Psoas muscle (tissue), 8 donors: ENCODE results near the gene FGB. TPM values are rescaled to one million over a fixed set of nuclear protein-coding genes. Genes with fewer than 3 reads are reported as not detected.

Source experiments
- ATAC-seq, 4 donors: fragments of 200-7000 bp; cut with Tn5 transposase; one replicate each; pipeline ENCODE4 v1.9.1; 2020; ENCODE audit warnings: moderate library complexity in 3 of 4, mild to moderate bottlenecking in 2 of 4
- DNase-seq, 2 donors: peaks; one replicate each; pipeline ENCODE4 v3.0.0-alpha.2; 2020
- H3K27ac ChIP-seq: fragments of 200-600 bp; one replicate; pipeline ENCODE4 v1.8.0; 2022
- H3K27me3 ChIP-seq, 3 donors: fragments of 200-600 bp in 1 of 3; one replicate each; pipeline versions ENCODE4 v1.6.1 to v1.8.0; 2013 to 2022; ENCODE audit warnings: low read length in 2 of 3, mild to moderate bottlenecking in 2 of 3, moderate library complexity in 1 of 3; ENCODE audit not compliant: insufficient read depth in 3 of 3
- H3K36me3 ChIP-seq, 2 donors: fragments of 200-600 bp in 1 of 2; one replicate each; pipeline versions ENCODE4 v1.6.1 to v1.8.0; 2013 to 2022; ENCODE audit warnings: low read depth in 1 of 2, mild to moderate bottlenecking in 1 of 2, moderate library complexity in 1 of 2; ENCODE audit not compliant: insufficient read depth in 1 of 2
- H3K4me1 ChIP-seq: fragments of 200-600 bp; one replicate; pipeline ENCODE4 v1.8.0; 2022
- H3K4me3 ChIP-seq: fragments of 200-600 bp; one replicate; pipeline ENCODE4 v1.8.0; 2022; ENCODE audit warnings: mild to moderate bottlenecking
- H3K9me3 ChIP-seq: fragments of 200-600 bp; one replicate; pipeline ENCODE4 v1.8.0; 2022
- WGBS, 3 donors: extraction: QIAGEN DNeasy Blood & Tissue Kit; methylation state at CpG; one replicate each; pipeline versions ENCODE4 v1.1.6 to v1.1.7; 2013; 5-methylcytosine and 5-hydroxymethylcytosine counted together
- intact Hi-C, 2 donors: fragments of 100-400 bp; cut with DNase I; formaldehyde crosslinking; loops; one replicate each; pipeline versions ENCODE4 v1.11.0 to v1.14.2; 2022
- polyA plus RNA-seq, 3 donors: library from polyadenylated mRNA; stranded (reverse); fragments of 200-250 nt; gene quantifications; one replicate each; pipeline ENCODE4 v1.2.3, GENCODE V29; 2013
- total RNA-seq, 4 donors: library from RNA; stranded (reverse); fragmentation: NEBNext Ultra II Directional in 2 of 4; extraction: Animal tissue kit (Norgen Biotek cat#: 25700) in 2 of 4; gene quantifications; one replicate each; pipeline versions ENCODE4 v1.2.1 to v1.2.4, GENCODE V29; 2021 to 2023
- TF ChIP-seq, protein P1 (sequence below): fragments of 200-600 bp; IDR thresholded peaks from one replicate; pipeline ENCODE4 v1.8.0; 2022; ENCODE audit warnings: antibody characterized with exemption
- donor health status: healthy with polysubstance abuse.
- donor health status: DM: no; HTN: no; CAD: no; lungs with moderate emphysema.
- donor health status: Bipolar disorder and iron deficiency.
- donor health status: healthy.
- donor health status: DM: yes; HTN: yes; CAD: no.
- donor health status: DM: no; HTN: no; CAD: no.
- donor health status: DM: no; HTN: no; CAD: no.
- donor health status: DM: yes; HTN: yes; CAD: no.

FGB gene
- total and polyA plus RNA-seq, 7 donors: 0.54 to 0.77 TPM; not detected in 5

DNA sequence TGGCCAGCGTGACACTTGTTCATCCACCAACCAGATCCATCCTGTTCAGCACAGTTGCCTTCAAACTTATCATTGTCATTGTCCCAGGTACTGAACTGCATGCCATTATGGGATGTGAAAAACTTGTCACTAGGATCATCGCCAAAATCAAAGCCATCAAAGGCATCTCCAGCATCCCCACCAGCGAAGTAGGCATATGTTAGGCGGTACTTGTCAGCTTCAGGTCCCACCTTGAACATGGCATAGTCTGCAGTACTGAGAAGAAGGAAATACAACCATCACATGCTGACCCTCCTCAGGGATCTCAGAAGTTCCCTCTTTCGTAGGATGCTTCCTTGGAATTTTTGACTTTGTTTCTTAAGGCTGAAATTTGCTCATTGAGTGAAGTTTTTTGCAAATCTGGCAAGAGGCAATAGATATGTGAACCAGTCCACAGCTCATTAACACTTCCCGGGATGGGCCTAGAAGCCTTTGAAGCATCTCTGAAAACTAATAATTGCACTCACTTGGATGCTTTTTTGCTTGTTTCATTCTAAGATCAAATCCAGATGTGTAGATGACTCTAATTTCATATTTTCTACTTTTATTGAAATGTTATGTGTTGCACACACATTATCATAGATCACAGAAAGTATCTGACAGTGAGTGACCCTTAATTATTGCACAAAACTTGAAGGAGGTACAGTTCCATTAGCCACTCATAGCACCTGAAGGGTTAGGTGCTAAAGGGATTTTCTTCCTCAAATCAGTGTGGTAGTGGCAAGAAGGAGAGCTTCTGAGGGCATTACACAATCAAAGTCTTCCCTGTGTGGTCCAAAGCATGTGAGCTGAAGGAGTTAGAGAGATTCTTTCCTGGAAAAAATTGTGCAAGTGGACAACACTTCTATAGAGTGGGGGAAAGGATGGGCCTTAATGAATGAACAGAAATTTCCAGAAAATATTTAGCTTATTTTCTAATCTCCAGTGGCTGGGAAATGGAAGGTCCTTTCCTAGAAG lies 44.2 kb downstream of the FGB start:
- Histone ChIP-seq H3K4me1 (no peaks in the 10 kb centered on the region), H3K4me3 (no peak overlapping the region), H3K27ac (no peak overlapping the region), H3K27me3 (peaks cover 0 to 3% (median 0%) of the 10 kb centered on the region in 3 donors), H3K9me3 (no peaks in the 10 kb centered on the region), H3K36me3 (no peaks in the 10 kb centered on the region)
- DNase-seq (no peak), ATAC-seq (no peak)
- TF ChIP-seq, protein P1, sequence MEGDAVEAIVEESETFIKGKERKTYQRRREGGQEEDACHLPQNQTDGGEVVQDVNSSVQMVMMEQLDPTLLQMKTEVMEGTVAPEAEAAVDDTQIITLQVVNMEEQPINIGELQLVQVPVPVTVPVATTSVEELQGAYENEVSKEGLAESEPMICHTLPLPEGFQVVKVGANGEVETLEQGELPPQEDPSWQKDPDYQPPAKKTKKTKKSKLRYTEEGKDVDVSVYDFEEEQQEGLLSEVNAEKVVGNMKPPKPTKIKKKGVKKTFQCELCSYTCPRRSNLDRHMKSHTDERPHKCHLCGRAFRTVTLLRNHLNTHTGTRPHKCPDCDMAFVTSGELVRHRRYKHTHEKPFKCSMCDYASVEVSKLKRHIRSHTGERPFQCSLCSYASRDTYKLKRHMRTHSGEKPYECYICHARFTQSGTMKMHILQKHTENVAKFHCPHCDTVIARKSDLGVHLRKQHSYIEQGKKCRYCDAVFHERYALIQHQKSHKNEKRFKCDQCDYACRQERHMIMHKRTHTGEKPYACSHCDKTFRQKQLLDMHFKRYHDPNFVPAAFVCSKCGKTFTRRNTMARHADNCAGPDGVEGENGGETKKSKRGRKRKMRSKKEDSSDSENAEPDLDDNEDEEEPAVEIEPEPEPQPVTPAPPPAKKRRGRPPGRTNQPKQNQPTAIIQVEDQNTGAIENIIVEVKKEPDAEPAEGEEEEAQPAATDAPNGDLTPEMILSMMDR: no peak
- 82 to 87% (median 84%) methylated on average over 6 of the region's 6 CpGs for WGBS, 3 donors
- intact Hi-C loops: no loop called here

DNA sequence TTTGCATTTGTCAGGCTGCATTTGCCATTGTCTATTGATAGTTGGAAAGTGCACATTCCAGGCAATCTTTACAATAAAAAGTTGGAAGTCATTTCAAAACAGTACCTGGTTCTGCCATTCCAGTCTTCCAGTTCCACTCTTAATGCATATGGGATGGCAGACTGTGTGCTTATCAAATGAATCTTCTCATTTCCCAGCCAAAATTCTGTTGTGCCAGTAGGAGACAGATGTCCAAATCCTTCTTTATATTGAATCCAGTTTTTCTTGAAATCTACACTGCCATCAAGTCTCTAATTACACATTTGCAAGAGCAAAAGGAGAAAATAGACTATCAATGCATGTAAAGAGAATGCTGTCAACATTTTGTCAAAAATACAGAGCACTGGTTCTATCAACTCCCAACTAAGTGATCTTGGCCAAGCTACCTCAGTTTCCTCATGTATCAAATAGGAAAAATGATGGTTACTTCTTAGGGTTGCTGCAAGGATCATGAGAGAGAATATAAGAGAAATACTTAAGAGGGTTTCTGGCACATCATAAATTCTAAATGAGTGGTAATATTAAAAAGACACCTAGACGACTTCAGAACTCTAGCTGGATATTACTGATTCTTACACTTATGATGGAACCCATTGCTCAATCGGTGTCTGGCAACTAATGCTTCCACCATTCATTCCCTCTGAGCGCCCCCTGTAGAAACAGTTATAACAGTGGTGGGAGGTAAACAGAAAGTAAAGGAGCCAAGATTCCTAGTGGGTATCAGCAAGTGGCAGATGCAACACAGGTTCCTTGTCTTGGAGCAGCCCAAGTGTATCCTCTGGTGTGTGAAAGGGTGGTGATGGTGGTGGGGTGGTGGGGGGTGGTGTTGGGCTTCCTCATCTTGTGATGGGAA lies 45.8 kb downstream of the FGB start:
- 73 to 85% (median 78%) methylated on average over 3 of the region's 3 CpGs for WGBS, 3 donors
- intact Hi-C loops: no loop called here
- ATAC-seq (no peak), DNase-seq (no peak)
- no peaks in the 10 kb centered on the region for H3K4me1 ChIP-seq
- no peak overlapping the region for H3K4me3 ChIP-seq
- TF ChIP-seq, protein P1: no peak
- no peaks in the 10 kb centered on the region for H3K36me3 ChIP-seq
- peaks cover 0 to 3% (median 0%) of the 10 kb centered on the region in 3 donors for H3K27me3 ChIP-seq
- no peaks in the 10 kb centered on the region for H3K9me3 ChIP-seq
- H3K27ac ChIP-seq: no peak overlapping the region

DNA sequence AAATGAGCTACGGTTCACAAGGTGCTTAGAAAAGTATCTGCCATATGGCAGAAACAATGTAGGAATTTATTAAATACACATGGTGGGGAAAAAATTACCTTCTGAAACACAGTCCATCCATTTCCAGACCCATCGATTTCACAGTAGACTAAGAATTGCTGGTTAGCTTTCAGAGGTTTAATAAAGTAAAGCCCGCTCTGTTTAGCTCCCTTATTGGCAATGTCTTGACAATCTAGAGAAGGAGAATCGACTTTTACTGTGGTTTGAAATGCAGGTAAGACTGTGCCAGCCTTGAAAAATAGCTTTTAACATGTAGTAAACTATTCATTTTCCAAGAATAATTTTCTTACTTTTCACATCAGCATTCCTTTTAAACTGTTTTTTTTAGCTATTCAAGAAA lies 46.7 kb downstream of the FGB start:
- DNase-seq: no peak
- peaks cover 0 to 3% (median 0%) of the 10 kb centered on the region in 3 donors for H3K27me3 ChIP-seq
- H3K4me3 ChIP-seq: no peak overlapping the region
- no peaks in the 10 kb centered on the region for H3K4me1 ChIP-seq
- WGBS, 3 donors: 79 to 80% (median 79%) methylated on average over 4 of the region's 4 CpGs
- H3K36me3 ChIP-seq: no peaks in the 10 kb centered on the region
- TF ChIP-seq, protein P1: no peak
- H3K9me3 ChIP-seq: no peaks in the 10 kb centered on the region
- no peak overlapping the region for H3K27ac ChIP-seq
- intact Hi-C loops: no loop called here
- no peak for ATAC-seq

DNA sequence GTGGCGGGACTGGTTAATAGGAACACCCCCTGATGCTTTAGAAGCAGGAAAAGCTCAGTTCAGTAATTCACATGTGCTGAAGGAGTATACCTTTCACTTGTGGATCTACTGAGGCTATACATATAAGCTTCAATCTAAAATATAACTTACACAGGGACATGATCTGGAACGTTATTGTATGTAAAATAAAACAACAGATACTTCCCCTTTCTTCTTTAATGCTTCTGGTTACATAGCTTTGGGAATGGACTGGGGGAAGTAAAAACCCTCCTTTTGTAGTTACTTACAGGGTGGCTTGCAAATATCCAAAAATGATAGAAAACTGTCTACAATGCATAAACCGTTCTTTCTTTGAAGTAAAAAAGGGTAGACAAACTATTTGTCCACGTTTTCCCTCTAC lies 47.8 kb downstream of the FGB start:
- Histone ChIP-seq H3K36me3 (no peaks in the 10 kb centered on the region), H3K27ac (no peak overlapping the region), H3K27me3 (peaks cover 0 to 3% (median 0%) of the 10 kb centered on the region in 3 donors), H3K4me1 (no peaks in the 10 kb centered on the region), H3K4me3 (no peak overlapping the region), H3K9me3 (no peaks in the 10 kb centered on the region)
- intact Hi-C loops: no loop called here
- WGBS, 3 donors: 50 to 60% (median 52%) methylated on average over 4 of the region's 4 CpGs
- ATAC-seq: no peak
- TF ChIP-seq, protein P1: no peak
- DNase-seq: no peak
